Amygdala (tissue), 56 donors: Measurements from ENCODE around the gene WDR81.
"Not testable (repeated sequence)": the region's sequence is repeated elsewhere in the genome, so short reads cannot be mapped to it uniquely, and the experiment has no call there.

Experiments used
- DNase-seq, 56 donors: peaks; one replicate each; lab custom pipeline; 2025; lab: John Stamatoyannopoulos, UW

The WDR81 gene

GRCh38 chr17:1750628-1751027, 26.1 kb downstream of the WDR81 start:
- DNase-seq: no peak

GRCh38 chr17:1752425-1753262, 28.1 kb downstream of the WDR81 start:
- DNase-seq: peak in 1 of 56 donors; percentile 22

- DNase-seq: peak in 1 of 56 donors; percentile 22
Measured at GRCh38 chr17:1753767-1754429, 29.4 kb downstream of the WDR81 start.

GRCh38 chr17:1754430-1755112, 30.1 kb downstream of the WDR81 start:
- no peak for DNase-seq

- peak in 17 of 56 donors; percentile 14 to 59 (median 30) for DNase-seq
Measured at GRCh38 chr17:1755252-1755826, 30.8 kb downstream of the WDR81 start.

- DNase-seq: no peak
Measured at GRCh38 chr17:1755827-1756262, 31.3 kb downstream of the WDR81 start.

- peak in 3 of 56 donors; percentile 20 to 25 (median 24) for DNase-seq
Measured at GRCh38 chr17:1758807-1759206, 34.3 kb downstream of the WDR81 start.

GRCh38 chr17:1759529-1759928, 35.0 kb downstream of the WDR81 start:
- no peak for DNase-seq

GRCh38 chr17:1762233-1762900, 37.9 kb downstream of the WDR81 start:
- DNase-seq: no peak

- DNase-seq: peak in 7 of 56 donors; percentile 20 to 48 (median 42)
Measured at GRCh38 chr17:1762901-1763898, 38.7 kb downstream of the WDR81 start.

- DNase-seq: peak in 5 of 56 donors; percentile 13 to 43 (median 26)
Measured at GRCh38 chr17:1764284-1764683, 39.8 kb downstream of the WDR81 start.

- DNase-seq: not testable (repeated sequence)
Measured at GRCh38 chr17:1764705-1765104, 40.2 kb downstream of the WDR81 start.

- no peak for DNase-seq
Measured at GRCh38 chr17:1765576-1765975, 41.1 kb downstream of the WDR81 start.

GRCh38 chr17:1766382-1767135, 42.1 kb downstream of the WDR81 start:
- DNase-seq: peak in 6 of 56 donors; percentile 27 to 58 (median 29)

- no peak for DNase-seq
Measured at GRCh38 chr17:1767358-1767757, 42.9 kb downstream of the WDR81 start.

GRCh38 chr17:1769822-1770477, 45.4 kb downstream of the WDR81 start:
- DNase-seq: no peak

GRCh38 chr17:1773000-1773695, 48.6 kb downstream of the WDR81 start:
- DNase-seq: not testable (repeated sequence)
